WTC11 (cell line): ENCODE data around the gene USH1C. TPM values are rescaled to one million over a fixed set of nuclear protein-coding genes. Genes with fewer than 3 reads are reported as not detected.

Experiments used
- ATAC-seq: fragments of 200-7000 bp; cut with Tn5 transposase; 2 replicates; pipeline ENCODE4 v1.10.0; 2021; ENCODE audit warnings: mild to moderate bottlenecking, moderate library complexity
- CTCF ChIA-PET: fragments of 300-600 bp; sonication (Branson Sonifier 250); formaldehyde crosslinking; loops from one replicate; lab custom pipeline; 2021; ENCODE audit warnings: antibody characterized with exemption; lab: Charles Lee
- POLR2A ChIA-PET: fragments of 350-600 bp; sonication (Branson Sonifier 250); formaldehyde crosslinking; loops from one replicate; lab custom pipeline; 2021; ENCODE audit warnings: antibody characterized with exemption; lab: Charles Lee
- DNase-seq: peaks from one replicate; pipeline ENCODE4 v3.0.0; 2021; ENCODE audit warnings: low spot score
- H3K27ac Mint-ChIP-seq: 2 replicates; pipeline ENCODE4 v1.8.0; 2021; ENCODE audit warnings: mixed read lengths
- H3K27me3 Mint-ChIP-seq: 2 replicates; pipeline ENCODE4 v1.8.0; 2021; ENCODE audit warnings: low read depth, mild to moderate bottlenecking, moderate library complexity, mixed read lengths
- H3K36me3 Mint-ChIP-seq: 2 replicates; pipeline ENCODE4 v1.8.0; 2021; ENCODE audit warnings: mixed read lengths
- H3K4me1 Mint-ChIP-seq: 2 replicates; pipeline ENCODE4 v1.8.0; 2022; ENCODE audit warnings: mixed read lengths
- H3K4me3 Mint-ChIP-seq: 2 replicates; pipeline ENCODE4 v1.8.0; 2021; ENCODE audit warnings: mild to moderate bottlenecking, moderate library complexity, mixed read lengths
- H3K9me3 Mint-ChIP-seq: 2 replicates; pipeline ENCODE4 v1.8.0; 2021; ENCODE audit warnings: mixed read lengths
- EMX1 ChIP-seq: fragments of 250-450 bp; sonication (Bioruptor Pico); IDR thresholded peaks from 2 replicates; pipeline ENCODE4 v1.8.0; 2021; ENCODE audit warnings: mild to moderate bottlenecking
- NFE2L1 ChIP-seq: sonication (generic); formaldehyde crosslinking; IDR thresholded peaks from 2 replicates; pipeline ENCODE4 v1.8.1; 2023; ENCODE audit warnings: missing genetic modification reagents
- NR1H2 ChIP-seq: sonication (generic); formaldehyde crosslinking; IDR thresholded peaks from 2 replicates; pipeline ENCODE4 v1.9.0; 2021; ENCODE audit warnings: mild to moderate bottlenecking, moderate library complexity, missing genetic modification reagents
- ZNF121 ChIP-seq: sonication (generic); formaldehyde crosslinking; IDR thresholded peaks from 2 replicates; pipeline ENCODE4 v1.8.0; 2023; ENCODE audit warnings: missing genetic modification reagents
- ZNF396 ChIP-seq: fragments of 250-450 bp; sonication (Bioruptor Pico); IDR thresholded peaks from 2 replicates; pipeline ENCODE4 v1.8.0; 2021; ENCODE audit warnings: mild to moderate bottlenecking, moderate library complexity, borderline replicate concordance
- ZNF671 ChIP-seq: fragments of 250-450 bp; sonication (Bioruptor Pico); IDR thresholded peaks from 2 replicates; pipeline ENCODE4 v1.8.0; 2021; ENCODE audit warnings: mild to moderate bottlenecking
- total RNA-seq: library from RNA; stranded (reverse); gene quantifications from 3 replicates; pipeline ENCODE4 v1.2.3, GENCODE V29; 2021
- TF ChIP-seq, protein P1 (sequence below): sonication (generic); formaldehyde crosslinking; IDR thresholded peaks from 2 replicates; pipeline ENCODE4 v1.8.0; 2022; ENCODE audit warnings: missing genetic modification reagents
- TF ChIP-seq, protein P2 (sequence below): sonication (generic); formaldehyde crosslinking; IDR thresholded peaks from 2 replicates; pipeline ENCODE4 v1.8.1; 2023; ENCODE audit warnings: mild to moderate bottlenecking, missing genetic modification reagents, moderate library complexity
- TF ChIP-seq, protein P3 (sequence below): sonication (generic); formaldehyde crosslinking; IDR thresholded peaks from 2 replicates; pipeline ENCODE4 v1.8.0; 2022; ENCODE audit warnings: mild to moderate bottlenecking, missing genetic modification reagents
- TF ChIP-seq, protein P4 (sequence below): sonication (generic); formaldehyde crosslinking; IDR thresholded peaks from 2 replicates; pipeline ENCODE4 v1.8.0; 2023; ENCODE audit warnings: missing genetic modification reagents
- TF ChIP-seq, protein P5 (sequence below): sonication (generic); formaldehyde crosslinking; IDR thresholded peaks from 2 replicates; pipeline ENCODE4 v1.8.1; 2023; ENCODE audit warnings: mild to moderate bottlenecking, missing genetic modification reagents
- TF ChIP-seq, protein P6 (sequence below): sonication (generic); formaldehyde crosslinking; IDR thresholded peaks from 2 replicates; pipeline ENCODE4 v1.8.1; 2022; ENCODE audit warnings: missing genetic modification reagents, borderline replicate concordance
- TF ChIP-seq, protein P7 (sequence below): sonication (generic); formaldehyde crosslinking; IDR thresholded peaks from 2 replicates; pipeline ENCODE4 v1.8.1; 2022; ENCODE audit warnings: mild to moderate bottlenecking, missing genetic modification reagents, moderate library complexity, borderline replicate concordance
- TF ChIP-seq, protein P8 (sequence below): fragments of 250-450 bp; sonication (Bioruptor Pico); IDR thresholded peaks from 2 replicates; pipeline ENCODE4 v1.9.0; 2021; ENCODE audit warnings: mild to moderate bottlenecking
- TF ChIP-seq, protein P9 (sequence below): fragments of 200-600 bp; IDR thresholded peaks from 2 replicates; pipeline ENCODE4 v1.8.0; 2022; ENCODE audit warnings: antibody characterized with exemption
- TF ChIP-seq, protein P10 (sequence below): sonication (generic); formaldehyde crosslinking; IDR thresholded peaks from 2 replicates; pipeline ENCODE4 v1.8.1; 2022; ENCODE audit warnings: mild to moderate bottlenecking, moderate library complexity, missing genetic modification reagents
- TF ChIP-seq, protein P11 (sequence below): fragments of 250-450 bp; sonication (Bioruptor Pico); IDR thresholded peaks from 2 replicates; pipeline ENCODE4 v1.9.0; 2021; ENCODE audit warnings: moderate library complexity, mild to moderate bottlenecking, inconsistent platforms, borderline replicate concordance
- TF ChIP-seq, protein P12 (sequence below): fragments of 250-450 bp; sonication (Bioruptor Pico); IDR thresholded peaks from 2 replicates; pipeline ENCODE4 v2.1.2; 2022; ENCODE audit warnings: mild to moderate bottlenecking, moderate library complexity

The USH1C gene
- total RNA-seq, 1 experiment from 2014 or later: 3.9 TPM

DNA sequence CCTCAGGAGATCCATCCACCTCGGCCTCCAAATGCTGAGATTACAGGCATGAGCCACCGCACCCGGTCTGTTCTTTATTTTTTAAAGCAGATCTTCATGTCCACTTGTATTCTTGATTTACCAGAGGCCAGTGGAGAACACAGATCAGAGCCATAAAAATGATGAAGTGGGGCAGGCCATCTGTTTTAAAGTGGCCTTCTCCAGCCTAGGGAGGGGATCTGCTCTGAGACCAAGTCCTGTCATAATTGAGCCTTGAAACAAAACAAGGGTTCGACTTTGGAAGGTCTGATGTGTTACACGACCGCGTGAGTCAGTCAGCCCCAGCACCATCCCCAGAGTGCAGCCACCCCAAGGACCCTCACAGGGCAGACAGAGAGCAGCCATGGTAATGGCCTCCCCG is 95.1 kb downstream of the USH1C start (continued):
- TF ChIP-seq, protein P1, sequence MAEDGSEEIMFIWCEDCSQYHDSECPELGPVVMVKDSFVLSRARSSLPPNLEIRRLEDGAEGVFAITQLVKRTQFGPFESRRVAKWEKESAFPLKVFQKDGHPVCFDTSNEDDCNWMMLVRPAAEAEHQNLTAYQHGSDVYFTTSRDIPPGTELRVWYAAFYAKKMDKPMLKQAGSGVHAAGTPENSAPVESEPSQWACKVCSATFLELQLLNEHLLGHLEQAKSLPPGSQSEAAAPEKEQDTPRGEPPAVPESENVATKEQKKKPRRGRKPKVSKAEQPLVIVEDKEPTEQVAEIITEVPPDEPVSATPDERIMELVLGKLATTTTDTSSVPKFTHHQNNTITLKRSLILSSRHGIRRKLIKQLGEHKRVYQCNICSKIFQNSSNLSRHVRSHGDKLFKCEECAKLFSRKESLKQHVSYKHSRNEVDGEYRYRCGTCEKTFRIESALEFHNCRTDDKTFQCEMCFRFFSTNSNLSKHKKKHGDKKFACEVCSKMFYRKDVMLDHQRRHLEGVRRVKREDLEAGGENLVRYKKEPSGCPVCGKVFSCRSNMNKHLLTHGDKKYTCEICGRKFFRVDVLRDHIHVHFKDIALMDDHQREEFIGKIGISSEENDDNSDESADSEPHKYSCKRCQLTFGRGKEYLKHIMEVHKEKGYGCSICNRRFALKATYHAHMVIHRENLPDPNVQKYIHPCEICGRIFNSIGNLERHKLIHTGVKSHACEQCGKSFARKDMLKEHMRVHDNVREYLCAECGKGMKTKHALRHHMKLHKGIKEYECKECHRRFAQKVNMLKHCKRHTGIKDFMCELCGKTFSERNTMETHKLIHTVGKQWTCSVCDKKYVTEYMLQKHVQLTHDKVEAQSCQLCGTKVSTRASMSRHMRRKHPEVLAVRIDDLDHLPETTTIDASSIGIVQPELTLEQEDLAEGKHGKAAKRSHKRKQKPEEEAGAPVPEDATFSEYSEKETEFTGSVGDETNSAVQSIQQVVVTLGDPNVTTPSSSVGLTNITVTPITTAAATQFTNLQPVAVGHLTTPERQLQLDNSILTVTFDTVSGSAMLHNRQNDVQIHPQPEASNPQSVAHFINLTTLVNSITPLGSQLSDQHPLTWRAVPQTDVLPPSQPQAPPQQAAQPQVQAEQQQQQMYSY: no peak
- TF ChIP-seq, protein P2, sequence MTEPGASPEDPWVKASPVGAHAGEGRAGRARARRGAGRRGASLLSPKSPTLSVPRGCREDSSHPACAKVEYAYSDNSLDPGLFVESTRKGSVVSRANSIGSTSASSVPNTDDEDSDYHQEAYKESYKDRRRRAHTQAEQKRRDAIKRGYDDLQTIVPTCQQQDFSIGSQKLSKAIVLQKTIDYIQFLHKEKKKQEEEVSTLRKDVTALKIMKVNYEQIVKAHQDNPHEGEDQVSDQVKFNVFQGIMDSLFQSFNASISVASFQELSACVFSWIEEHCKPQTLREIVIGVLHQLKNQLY (CRISPR knock-in tag): no peak
- TF ChIP-seq EMX1: no peak
- TF ChIP-seq NR1H2 (CRISPR knock-in tag): no peak
- no peak for TF ChIP-seq ZNF121 (CRISPR knock-in tag)

DNA sequence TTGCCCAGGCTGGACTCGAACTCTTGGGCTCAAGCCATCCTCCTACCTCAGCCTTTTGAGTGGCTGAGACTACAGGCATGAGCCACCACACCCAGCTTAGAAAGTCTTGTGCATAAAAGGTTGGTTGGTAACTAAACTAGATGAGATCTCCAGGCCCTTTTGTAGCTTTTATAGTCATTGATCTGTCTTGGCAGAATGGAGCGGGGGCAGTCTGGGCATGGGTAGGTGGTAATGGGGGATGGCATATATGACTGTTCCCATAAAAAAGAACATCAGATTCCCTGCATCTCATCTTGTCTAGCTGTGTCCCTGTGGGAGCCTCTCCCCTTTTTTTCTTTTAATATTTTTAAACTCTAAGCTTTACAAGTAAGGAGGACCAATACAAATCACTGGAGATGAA is 97.7 kb downstream of the USH1C start:
- Mint-ChIP-seq H3K9me3 (peaks cover 1% of the 10 kb centered on the region), H3K27me3 (peaks cover 15% of the 10 kb centered on the region), H3K4me1 (peaks cover 4% of the 10 kb centered on the region), H3K4me3 (no peak overlapping the region), H3K36me3 (no peaks in the 10 kb centered on the region), H3K27ac (no peak overlapping the region)
- ATAC-seq: no peak
- no peak for DNase-seq
- ChIA-PET POLR2A (no interaction called here), CTCF (interaction anchor here (0.8 to 1.6 kb wide), 2 partner anchors 18 to 42 kb away, joined by 3 to 4 read pairs; no protein-coding TSS in a partner anchor)
- TF ChIP-seq, protein P3, sequence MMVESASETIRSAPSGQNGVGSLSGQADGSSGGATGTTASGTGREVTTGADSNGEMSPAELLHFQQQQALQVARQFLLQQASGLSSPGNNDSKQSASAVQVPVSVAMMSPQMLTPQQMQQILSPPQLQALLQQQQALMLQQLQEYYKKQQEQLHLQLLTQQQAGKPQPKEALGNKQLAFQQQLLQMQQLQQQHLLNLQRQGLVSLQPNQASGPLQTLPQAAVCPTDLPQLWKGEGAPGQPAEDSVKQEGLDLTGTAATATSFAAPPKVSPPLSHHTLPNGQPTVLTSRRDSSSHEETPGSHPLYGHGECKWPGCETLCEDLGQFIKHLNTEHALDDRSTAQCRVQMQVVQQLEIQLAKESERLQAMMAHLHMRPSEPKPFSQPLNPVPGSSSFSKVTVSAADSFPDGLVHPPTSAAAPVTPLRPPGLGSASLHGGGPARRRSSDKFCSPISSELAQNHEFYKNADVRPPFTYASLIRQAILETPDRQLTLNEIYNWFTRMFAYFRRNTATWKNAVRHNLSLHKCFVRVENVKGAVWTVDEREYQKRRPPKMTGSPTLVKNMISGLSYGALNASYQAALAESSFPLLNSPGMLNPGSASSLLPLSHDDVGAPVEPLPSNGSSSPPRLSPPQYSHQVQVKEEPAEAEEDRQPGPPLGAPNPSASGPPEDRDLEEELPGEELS (CRISPR knock-in tag): no peak
- TF ChIP-seq, protein P4, sequence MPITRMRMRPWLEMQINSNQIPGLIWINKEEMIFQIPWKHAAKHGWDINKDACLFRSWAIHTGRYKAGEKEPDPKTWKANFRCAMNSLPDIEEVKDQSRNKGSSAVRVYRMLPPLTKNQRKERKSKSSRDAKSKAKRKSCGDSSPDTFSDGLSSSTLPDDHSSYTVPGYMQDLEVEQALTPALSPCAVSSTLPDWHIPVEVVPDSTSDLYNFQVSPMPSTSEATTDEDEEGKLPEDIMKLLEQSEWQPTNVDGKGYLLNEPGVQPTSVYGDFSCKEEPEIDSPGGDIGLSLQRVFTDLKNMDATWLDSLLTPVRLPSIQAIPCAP (CRISPR knock-in tag): no peak
- TF ChIP-seq ZNF671 (CRISPR knock-in tag) (no peak), NFE2L1 (no peak), ZNF396 (CRISPR knock-in tag) (no peak), NR1H2 (CRISPR knock-in tag) (no peak)
- TF ChIP-seq, protein P5, sequence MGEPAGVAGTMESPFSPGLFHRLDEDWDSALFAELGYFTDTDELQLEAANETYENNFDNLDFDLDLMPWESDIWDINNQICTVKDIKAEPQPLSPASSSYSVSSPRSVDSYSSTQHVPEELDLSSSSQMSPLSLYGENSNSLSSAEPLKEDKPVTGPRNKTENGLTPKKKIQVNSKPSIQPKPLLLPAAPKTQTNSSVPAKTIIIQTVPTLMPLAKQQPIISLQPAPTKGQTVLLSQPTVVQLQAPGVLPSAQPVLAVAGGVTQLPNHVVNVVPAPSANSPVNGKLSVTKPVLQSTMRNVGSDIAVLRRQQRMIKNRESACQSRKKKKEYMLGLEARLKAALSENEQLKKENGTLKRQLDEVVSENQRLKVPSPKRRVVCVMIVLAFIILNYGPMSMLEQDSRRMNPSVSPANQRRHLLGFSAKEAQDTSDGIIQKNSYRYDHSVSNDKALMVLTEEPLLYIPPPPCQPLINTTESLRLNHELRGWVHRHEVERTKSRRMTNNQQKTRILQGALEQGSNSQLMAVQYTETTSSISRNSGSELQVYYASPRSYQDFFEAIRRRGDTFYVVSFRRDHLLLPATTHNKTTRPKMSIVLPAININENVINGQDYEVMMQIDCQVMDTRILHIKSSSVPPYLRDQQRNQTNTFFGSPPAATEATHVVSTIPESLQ: no peak
- TF ChIP-seq, protein P6, sequence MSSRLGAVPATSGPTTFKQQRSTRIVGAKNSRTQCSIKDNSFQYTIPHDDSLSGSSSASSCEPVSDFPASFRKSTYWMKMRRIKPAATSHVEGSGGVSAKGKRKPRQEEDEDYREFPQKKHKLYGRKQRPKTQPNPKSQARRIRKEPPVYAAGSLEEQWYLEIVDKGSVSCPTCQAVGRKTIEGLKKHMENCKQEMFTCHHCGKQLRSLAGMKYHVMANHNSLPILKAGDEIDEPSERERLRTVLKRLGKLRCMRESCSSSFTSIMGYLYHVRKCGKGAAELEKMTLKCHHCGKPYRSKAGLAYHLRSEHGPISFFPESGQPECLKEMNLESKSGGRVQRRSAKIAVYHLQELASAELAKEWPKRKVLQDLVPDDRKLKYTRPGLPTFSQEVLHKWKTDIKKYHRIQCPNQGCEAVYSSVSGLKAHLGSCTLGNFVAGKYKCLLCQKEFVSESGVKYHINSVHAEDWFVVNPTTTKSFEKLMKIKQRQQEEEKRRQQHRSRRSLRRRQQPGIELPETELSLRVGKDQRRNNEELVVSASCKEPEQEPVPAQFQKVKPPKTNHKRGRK: no peak
- TF ChIP-seq, protein P7, sequence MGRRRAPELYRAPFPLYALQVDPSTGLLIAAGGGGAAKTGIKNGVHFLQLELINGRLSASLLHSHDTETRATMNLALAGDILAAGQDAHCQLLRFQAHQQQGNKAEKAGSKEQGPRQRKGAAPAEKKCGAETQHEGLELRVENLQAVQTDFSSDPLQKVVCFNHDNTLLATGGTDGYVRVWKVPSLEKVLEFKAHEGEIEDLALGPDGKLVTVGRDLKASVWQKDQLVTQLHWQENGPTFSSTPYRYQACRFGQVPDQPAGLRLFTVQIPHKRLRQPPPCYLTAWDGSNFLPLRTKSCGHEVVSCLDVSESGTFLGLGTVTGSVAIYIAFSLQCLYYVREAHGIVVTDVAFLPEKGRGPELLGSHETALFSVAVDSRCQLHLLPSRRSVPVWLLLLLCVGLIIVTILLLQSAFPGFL (CRISPR knock-in tag): no peak
- TF ChIP-seq, protein P8, sequence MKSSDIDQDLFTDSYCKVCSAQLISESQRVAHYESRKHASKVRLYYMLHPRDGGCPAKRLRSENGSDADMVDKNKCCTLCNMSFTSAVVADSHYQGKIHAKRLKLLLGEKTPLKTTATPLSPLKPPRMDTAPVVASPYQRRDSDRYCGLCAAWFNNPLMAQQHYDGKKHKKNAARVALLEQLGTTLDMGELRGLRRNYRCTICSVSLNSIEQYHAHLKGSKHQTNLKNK (CRISPR knock-in tag): no peak
- TF ChIP-seq, protein P9, sequence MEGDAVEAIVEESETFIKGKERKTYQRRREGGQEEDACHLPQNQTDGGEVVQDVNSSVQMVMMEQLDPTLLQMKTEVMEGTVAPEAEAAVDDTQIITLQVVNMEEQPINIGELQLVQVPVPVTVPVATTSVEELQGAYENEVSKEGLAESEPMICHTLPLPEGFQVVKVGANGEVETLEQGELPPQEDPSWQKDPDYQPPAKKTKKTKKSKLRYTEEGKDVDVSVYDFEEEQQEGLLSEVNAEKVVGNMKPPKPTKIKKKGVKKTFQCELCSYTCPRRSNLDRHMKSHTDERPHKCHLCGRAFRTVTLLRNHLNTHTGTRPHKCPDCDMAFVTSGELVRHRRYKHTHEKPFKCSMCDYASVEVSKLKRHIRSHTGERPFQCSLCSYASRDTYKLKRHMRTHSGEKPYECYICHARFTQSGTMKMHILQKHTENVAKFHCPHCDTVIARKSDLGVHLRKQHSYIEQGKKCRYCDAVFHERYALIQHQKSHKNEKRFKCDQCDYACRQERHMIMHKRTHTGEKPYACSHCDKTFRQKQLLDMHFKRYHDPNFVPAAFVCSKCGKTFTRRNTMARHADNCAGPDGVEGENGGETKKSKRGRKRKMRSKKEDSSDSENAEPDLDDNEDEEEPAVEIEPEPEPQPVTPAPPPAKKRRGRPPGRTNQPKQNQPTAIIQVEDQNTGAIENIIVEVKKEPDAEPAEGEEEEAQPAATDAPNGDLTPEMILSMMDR: no peak
- TF ChIP-seq, protein P10, sequence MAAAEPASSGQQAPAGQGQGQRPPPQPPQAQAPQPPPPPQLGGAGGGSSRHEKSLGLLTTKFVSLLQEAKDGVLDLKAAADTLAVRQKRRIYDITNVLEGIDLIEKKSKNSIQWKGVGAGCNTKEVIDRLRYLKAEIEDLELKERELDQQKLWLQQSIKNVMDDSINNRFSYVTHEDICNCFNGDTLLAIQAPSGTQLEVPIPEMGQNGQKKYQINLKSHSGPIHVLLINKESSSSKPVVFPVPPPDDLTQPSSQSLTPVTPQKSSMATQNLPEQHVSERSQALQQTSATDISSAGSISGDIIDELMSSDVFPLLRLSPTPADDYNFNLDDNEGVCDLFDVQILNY (CRISPR knock-in tag): no peak
- TF ChIP-seq, protein P11, sequence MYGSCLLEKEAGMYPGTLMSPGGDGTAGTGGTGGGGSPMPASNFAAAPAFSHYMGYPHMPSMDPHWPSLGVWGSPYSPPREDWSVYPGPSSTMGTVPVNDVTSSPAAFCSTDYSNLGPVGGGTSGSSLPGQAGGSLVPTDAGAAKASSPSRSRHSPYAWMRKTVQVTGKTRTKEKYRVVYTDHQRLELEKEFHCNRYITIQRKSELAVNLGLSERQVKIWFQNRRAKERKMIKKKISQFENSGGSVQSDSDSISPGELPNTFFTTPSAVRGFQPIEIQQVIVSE (CRISPR knock-in tag): no peak
- TF ChIP-seq, protein P12, sequence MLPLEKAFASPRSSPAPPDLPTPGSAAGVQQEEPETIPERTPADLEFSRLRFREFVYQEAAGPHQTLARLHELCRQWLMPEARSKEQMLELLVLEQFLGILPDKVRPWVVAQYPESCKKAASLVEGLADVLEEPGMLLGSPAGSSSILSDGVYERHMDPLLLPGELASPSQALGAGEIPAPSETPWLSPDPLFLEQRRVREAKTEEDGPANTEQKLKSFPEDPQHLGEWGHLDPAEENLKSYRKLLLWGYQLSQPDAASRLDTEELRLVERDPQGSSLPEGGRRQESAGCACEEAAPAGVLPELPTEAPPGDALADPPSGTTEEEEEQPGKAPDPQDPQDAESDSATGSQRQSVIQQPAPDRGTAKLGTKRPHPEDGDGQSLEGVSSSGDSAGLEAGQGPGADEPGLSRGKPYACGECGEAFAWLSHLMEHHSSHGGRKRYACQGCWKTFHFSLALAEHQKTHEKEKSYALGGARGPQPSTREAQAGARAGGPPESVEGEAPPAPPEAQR (CRISPR knock-in tag): no peak
